Fibroblast of lung (primary cell): ENCODE measurements around the gene TULP1. TPM values are rescaled to one million over a fixed set of nuclear protein-coding genes. Genes with fewer than 3 reads are reported as not detected.

Source experiments
- DNase-seq, 2 donors: peaks; one replicate each; pipeline versions ENCODE4 v3.0.0 to v3.0.0-alpha.2; 2010; ENCODE audit warnings: low read depth in 2 of 2
- H2AFZ ChIP-seq: 2 replicates; pipeline ENCODE4 v1.5.1; 2012; ENCODE audit warnings: low read length, control low read depth, inconsistent platforms
- H3K27ac ChIP-seq: 2 replicates; pipeline ENCODE4 v1.5.1; 2011; ENCODE audit warnings: low read length, control low read depth; ENCODE audit not compliant: insufficient read depth
- H3K27me3 ChIP-seq: 2 replicates; pipeline ENCODE4 v1.5.1; 2011; ENCODE audit warnings: mild to moderate bottlenecking, low read length; ENCODE audit not compliant: control insufficient read depth, insufficient read depth
- H3K36me3 ChIP-seq: 2 replicates; pipeline ENCODE4 v1.5.1; 2011; ENCODE audit warnings: low read length; ENCODE audit not compliant: control insufficient read depth, insufficient read depth
- H3K4me1 ChIP-seq: 2 replicates; pipeline ENCODE4 v1.5.1; 2011; ENCODE audit warnings: low read length; ENCODE audit not compliant: control insufficient read depth, insufficient read depth; ENCODE audit errors: extremely low read depth
- H3K4me2 ChIP-seq: 2 replicates; pipeline ENCODE4 v1.5.1; 2011; ENCODE audit warnings: low read length, control low read depth; ENCODE audit not compliant: insufficient read depth; ENCODE audit errors: extremely low read depth
- H3K4me3 ChIP-seq, 4 experiments: fragments of 200-600 bp in 1 of 4; sonication (generic) in 1 of 4; replicated peaks in 1 of 4; 2 replicates each; pipeline ENCODE4 v1.5.1; 2011 to 2016; ENCODE audit warnings: low read length in 4 of 4, low read depth in 3 of 4, mild to moderate bottlenecking in 3 of 4, control low read depth in 2 of 4, inconsistent platforms in 1 of 4, mixed read lengths in 1 of 4; ENCODE audit not compliant: insufficient read depth in 1 of 4; ENCODE audit errors: control extremely low read depth in 1 of 4
- H3K79me2 ChIP-seq: 2 replicates; pipeline ENCODE4 v1.5.1; 2012; ENCODE audit warnings: mild to moderate bottlenecking, low read length, inconsistent platforms; ENCODE audit not compliant: control insufficient read depth, insufficient read depth
- H3K9ac ChIP-seq: 2 replicates; pipeline ENCODE4 v1.5.1; 2011; ENCODE audit warnings: mild to moderate bottlenecking, low read length, control low read depth; ENCODE audit not compliant: insufficient read depth
- H3K9me3 ChIP-seq: 2 replicates; pipeline ENCODE4 v1.5.1; 2012; ENCODE audit warnings: low read depth, low read length; ENCODE audit not compliant: control insufficient read depth, insufficient read depth
- H4K20me1 ChIP-seq: 2 replicates; pipeline ENCODE4 v1.5.1; 2011; ENCODE audit warnings: low read length; ENCODE audit not compliant: control insufficient read depth, insufficient read depth; ENCODE audit errors: extremely low read depth
- CTCF ChIP-seq, 2 donors: IDR thresholded peaks in 1 of 2; conservative IDR thresholded peaks in 1 of 2; 1 replicate in 1 of 2; 2 replicates in 1 of 2; pipeline ENCODE4 v1.5.1; 2011 to 2012; ENCODE audit warnings: low read length in 2 of 2, control low read depth in 1 of 2, inconsistent platforms in 1 of 2, low read depth in 1 of 2, mild to moderate bottlenecking in 1 of 2
- EZH2 ChIP-seq: IDR thresholded peaks from 2 replicates; pipeline ENCODE4 v1.5.1; 2012; ENCODE audit warnings: low read length, control low read depth, mild to moderate bottlenecking; ENCODE audit errors: missing control alignments
- polyA plus RNA-seq, 2 donors: library from polyadenylated mRNA; depleted of rRNA in 1 of 2; stranded (reverse) in 1 of 2; unstranded in 1 of 2; fragments of >200 nt; gene quantifications; 2 replicates each; pipeline ENCODE4 v1.2.1, GENCODE V29; 2011 to 2012; ENCODE audit warnings: missing spikeins in 1 of 2
- total RNA-seq: library from RNA; depleted of rRNA; stranded (reverse); fragments of >200 nt; gene quantifications from 2 replicates; pipeline ENCODE4 v1.2.1, GENCODE V29; 2014

The TULP1 gene
- total and polyA plus RNA-seq, 2 donors (not counting 1 experiment from before 2014, with no cell fraction given) = not detected

GRCh38 chr6:35453236-35453635 lies 59.5 kb downstream of the TULP1 start:
- no peaks in the 10 kb centered on the region for H3K79me2 ChIP-seq
- peak overlapping the region; percentile 64 to 84 (median 66) for H3K4me3 ChIP-seq
- no peak overlapping the region for H3K9ac ChIP-seq
- no peak overlapping the region for H3K27ac ChIP-seq
- H4K20me1 ChIP-seq = no peaks in the 10 kb centered on the region
- no peak for TF ChIP-seq CTCF (conservative IDR thresholded peaks at IDR 0.05 in 1 of 2, IDR thresholded peaks at IDR 0.05 in 1 of 2; ENCODE audit: low read depth in 1 of 2, low read length in 2 of 2)
- TF ChIP-seq EZH2 = no peak
- no peak for DNase-seq
- peak overlapping the region; percentile 46 for H3K4me2 ChIP-seq
- no peaks in the 10 kb centered on the region for H3K9me3 ChIP-seq
- no peaks in the 10 kb centered on the region for H3K27me3 ChIP-seq
- H3K36me3 ChIP-seq = peaks cover 2% of the 10 kb centered on the region
- H3K4me1 ChIP-seq = peaks cover 2% of the 10 kb centered on the region
- H2AFZ ChIP-seq = peak overlapping the region; percentile 3

GRCh38 chr6:35452183-35453090 lies 60.3 kb downstream of the TULP1 start, which contains the start of gene FANCE:
FANCE (plus strand) TSS chr6:35452338; CDS start chr6:35452546, 208 bp downstream.
- Histone ChIP-seq H3K79me2 (no peaks in the 10 kb centered on the region), H3K36me3 (no peaks in the 10 kb centered on the region), H3K9me3 (no peaks in the 10 kb centered on the region), H3K4me3 (peak within 1 kb of the TSS; percentile 64 to 84 (median 66)), H4K20me1 (no peaks in the 10 kb centered on the region), H2AFZ (peak within 1 kb of the TSS; percentile 81), H3K4me2 (peak within 1 kb of the TSS; percentile 81), H3K27me3 (no peaks in the 10 kb centered on the region), H3K9ac (peak within 1 kb of the TSS; percentile 51), H3K4me1 (peaks cover 2% of the 10 kb centered on the region), H3K27ac (peak within 1 kb of the TSS; percentile 40)
- DNase-seq = peak; percentile 82 to 90
- TF ChIP-seq EZH2 (no peak), CTCF (conservative IDR thresholded peaks at IDR 0.05 in 1 of 2, IDR thresholded peaks at IDR 0.05 in 1 of 2; ENCODE audit: low read depth in 1 of 2, low read length in 2 of 2) (no peak)

- H3K27me3 ChIP-seq = no peaks in the 10 kb centered on the region
- no peak overlapping the region for H3K9ac ChIP-seq
- DNase-seq = no peak
- peak overlapping the region; percentile 81 for H3K4me2 ChIP-seq
- peak overlapping the region; percentile 68 for H2AFZ ChIP-seq
- peak overlapping the region in 3 of 4 experiments; percentile 41 to 69 (median 45) for H3K4me3 ChIP-seq
- H3K27ac ChIP-seq = no peak overlapping the region
- no peaks in the 10 kb centered on the region for H4K20me1 ChIP-seq
- TF ChIP-seq EZH2 (no peak), CTCF (conservative IDR thresholded peaks at IDR 0.05 in 1 of 2, IDR thresholded peaks at IDR 0.05 in 1 of 2; ENCODE audit: low read depth in 1 of 2, low read length in 2 of 2) (no peak)
- H3K79me2 ChIP-seq = no peaks in the 10 kb centered on the region
- no peaks in the 10 kb centered on the region for H3K36me3 ChIP-seq
- peaks cover 2% of the 10 kb centered on the region for H3K4me1 ChIP-seq
- H3K9me3 ChIP-seq = no peaks in the 10 kb centered on the region
These were observed 61.1 kb downstream of the TULP1 start for GRCh38 chr6:35451354-35452182.
